ENCODE results near the gene CSPG4.
"Not testable (repeated sequence)": the region's sequence is repeated elsewhere in the genome, so short reads cannot be mapped to it uniquely, and the experiment has no call there.

Gene CSPG4

DNA sequence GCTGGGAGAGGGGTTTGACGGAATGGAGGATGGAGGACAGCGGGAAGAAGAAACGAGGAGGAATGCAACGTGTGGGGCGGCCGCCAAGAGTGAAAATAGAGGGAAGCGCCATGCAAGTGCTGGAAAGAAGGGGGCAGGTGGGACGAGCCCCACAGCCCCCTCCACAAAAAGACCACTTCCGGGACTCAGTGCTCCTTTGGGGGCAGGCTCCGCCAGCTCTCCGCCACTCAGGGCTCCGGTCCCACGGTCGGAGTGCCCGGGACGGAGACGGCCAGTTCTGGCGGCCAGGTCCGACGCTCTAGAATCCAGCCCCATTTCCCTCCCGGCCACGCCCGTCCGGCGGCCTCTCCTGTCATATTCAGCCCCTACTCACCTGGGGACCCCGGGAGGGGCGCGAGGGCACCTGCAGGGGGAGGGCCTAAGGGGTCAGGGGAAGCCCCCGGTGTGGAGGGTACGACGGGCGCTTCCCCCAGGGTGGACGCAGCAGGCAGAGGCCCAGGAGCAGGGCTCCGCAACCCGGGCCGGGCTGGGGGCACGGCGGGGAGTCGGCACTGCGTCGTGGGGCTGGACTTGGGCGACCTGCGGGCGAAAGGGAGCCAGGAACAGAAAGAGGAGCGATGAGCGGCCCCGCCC lies 25.5 kb upstream of the CSPG4 start:
- no peak for DNase-seq

DNA sequence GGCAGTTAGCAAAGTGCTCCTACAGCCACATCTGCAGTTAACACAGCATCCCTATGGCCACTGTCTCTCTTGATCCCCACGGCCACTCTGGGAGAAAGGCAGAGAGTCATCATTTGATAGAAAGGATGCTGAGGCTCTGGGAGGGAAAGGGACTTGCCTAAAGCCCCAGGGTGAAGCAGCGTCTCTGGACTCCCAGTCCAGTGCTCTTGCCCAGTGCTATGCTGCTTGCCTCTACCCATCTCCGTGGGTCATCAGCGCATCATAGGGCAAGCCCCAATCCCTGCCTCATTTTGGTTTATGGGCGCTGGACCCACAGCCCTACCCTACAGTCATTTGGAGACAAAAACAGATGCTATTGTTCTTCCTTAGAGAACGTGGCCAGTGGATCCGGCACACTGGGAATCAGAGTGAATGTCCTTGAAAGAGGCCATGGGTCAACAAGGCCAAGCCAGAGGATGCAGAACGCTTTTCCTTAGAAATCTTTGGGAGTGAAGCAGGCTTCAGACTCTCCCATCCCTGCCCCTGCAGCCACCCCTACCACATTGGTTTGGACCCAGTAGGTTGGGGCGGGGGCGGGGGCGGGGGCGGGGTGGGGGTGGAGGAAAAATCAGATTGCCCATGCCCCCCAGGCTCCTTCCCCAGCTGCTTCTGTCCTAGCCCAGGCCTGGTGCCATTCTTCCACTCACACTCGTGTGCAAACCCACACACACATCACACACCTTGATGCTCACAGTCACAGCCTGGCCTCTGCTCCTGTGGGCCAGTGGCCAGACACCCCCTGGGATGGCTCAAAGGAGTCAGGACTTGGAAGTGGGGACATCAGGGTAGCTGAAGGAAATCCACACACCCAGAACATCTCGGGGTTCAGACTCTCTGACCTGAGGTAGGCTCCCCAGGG lies 24.7 kb upstream of the CSPG4 start:
- DNase-seq: not testable (repeated sequence)

DNA sequence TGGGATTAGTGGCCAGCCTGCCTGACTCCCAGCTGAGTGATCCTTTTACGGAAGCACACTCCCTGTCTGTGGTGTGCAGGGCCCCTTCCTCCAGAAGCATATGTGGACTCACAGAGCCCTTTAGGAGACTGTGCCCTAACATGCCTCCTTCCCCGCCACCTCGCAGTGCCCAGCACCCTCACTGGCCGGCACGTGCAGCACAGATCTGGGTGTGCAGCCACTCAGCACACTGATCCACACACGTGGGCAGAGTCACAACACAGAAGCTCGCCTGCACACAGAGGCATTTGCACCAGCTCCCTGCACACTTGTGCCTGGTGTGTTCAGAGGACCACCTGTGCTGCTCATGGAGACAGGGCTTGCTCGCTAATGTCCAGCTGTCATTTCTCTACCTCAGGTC lies 23.6 kb upstream of the CSPG4 start:
- DNase-seq: no peak

DNA sequence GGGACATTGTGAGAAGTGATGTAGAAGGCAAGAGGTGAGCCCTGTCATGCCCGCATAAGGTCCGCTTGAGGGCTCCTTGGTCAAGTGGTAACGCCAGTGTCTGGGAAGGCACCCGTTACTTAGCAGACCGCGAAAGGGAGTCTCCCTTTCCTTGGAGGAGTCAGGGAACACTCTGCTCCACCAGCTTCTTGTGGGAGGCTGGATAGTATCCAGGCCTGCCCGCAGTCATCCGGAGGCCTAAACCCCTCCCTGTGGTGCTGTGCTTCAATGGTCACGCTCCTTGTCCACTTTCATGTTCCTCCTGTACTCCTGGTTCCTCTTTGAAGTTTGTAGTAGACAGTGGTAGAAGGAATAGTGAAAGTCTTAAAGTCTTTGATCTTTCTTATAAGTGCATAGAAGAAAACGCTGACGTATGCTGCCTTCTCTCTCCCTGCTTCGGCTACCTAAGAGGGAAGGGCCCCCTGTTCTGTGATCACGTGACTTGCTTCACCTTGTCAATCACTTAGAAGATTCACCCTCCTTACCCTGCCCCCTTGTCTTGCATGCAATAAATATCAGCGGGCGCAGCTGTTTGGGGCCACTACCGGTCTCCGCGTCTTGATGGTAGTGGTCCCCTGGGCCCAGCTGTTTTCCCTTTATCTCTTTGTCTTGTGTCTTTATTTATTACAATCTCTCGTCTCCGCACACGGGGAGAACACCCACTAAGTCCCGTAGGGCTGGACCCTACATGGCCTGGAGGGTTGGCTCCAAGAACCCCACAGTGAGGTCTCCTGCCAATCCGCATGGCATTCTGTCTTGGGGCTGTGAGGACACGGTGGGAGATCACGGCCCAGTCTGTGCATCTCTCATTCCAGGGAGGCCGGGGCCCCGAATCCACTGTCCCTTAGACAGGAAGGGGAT lies 22.5 kb upstream of the CSPG4 start:
- not testable (repeated sequence) for DNase-seq

DNA sequence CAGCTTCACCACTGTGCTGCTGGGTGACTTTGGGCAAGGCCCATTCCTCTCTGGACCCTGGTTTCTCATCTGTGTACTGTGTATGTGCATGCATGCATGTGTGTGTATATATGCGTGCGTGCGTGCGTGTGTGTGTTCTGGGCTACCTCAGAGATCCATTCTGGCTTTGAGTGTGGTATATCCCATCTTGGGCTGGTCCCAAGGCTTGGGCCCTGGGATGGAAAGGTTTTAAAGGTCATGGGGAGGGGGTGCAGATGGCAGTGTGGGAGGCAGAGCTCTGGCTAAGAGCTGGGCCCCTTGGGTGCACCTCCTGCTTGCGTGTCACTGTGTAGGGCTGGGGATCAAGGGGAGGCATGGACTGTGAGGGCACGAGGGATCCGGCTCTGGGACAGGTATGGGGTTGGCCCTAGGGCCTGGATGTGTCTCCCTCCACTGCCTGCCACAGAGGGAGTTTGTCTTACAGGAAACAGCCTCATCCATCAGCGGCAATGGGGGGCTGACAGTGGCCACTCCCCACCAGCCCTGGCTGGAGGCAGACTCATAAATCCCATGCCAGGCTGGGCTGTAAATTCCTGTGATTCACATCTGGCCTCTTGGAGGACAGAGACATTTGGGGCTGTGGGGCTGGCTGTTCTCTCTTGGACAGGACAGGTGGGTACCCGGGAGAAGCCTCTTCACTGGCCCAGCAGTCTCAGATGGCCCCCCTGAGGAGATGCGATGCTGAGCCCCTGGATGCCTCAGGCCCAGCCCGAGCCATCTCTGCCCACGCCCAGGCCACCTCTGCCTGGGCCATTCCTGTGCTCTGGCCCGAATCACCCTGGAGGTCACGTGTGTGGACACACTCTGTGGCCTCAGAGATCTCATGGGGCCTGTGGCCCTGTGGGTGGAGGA lies 21.4 kb upstream of the CSPG4 start:
- no peak for DNase-seq

DNA sequence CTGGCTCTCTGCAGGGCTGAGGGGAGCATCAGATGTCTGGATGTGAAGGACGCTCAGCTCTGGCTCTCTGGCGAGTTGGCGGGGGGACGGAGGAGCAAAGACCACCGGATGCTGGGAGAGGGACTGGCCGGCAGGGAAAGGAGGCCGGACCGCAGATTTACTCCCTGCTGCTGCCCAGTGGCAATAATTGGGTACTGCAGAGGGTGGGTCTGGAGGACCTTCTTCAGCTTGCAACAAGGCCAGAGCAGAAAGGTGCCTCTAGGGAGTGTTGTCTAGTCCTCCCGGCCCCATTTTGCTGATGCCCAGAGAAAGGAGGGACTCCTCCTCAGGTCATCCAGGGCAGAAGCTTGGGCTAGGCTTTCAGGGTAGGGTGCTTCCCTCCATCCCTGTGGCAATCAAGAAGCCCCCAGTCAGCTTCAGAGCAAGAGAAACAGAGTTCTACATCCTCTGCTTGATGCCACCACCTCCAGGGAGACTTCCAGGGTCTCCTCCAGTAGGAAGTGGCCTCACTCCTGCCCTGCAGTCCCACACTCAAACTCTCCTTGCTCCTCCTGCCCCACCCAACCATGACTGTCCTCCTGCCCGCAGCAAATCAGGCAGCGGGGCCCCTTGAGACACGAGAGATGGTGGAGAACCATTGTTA lies 20.3 kb upstream of the CSPG4 start:
- DNase-seq: peak; percentile 17

DNA sequence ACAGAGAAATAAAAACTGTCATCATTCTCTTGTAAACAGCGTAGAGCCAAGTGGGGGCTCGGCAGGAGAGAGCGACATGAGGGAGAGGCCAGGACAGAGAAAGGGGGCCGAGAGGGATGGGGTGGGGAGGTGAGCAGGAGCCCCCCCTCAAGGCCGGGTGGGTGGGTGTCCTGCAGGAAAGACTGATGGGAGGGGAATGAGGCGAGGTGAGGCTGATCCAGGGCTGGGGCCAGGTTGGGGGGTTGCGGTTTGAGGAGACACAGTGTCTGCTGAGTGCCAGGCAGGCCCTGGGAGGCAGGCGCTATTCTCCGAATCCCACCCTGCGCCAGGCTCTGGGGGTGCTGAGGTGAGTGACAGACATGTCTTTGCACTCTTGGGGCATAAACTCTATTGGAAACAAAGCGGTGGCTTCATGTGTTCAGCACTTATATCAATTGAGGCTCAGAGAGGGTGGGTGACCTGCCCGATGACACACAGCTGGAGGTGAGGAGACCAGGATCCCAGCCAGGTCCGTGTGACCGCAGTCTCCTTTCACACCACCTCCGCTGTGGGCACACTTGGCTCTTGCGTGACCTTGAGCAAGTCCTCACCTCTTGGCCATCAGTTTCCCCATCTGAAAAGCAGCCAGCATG lies 19.6 kb upstream of the CSPG4 start:
- DNase-seq: no peak

DNA sequence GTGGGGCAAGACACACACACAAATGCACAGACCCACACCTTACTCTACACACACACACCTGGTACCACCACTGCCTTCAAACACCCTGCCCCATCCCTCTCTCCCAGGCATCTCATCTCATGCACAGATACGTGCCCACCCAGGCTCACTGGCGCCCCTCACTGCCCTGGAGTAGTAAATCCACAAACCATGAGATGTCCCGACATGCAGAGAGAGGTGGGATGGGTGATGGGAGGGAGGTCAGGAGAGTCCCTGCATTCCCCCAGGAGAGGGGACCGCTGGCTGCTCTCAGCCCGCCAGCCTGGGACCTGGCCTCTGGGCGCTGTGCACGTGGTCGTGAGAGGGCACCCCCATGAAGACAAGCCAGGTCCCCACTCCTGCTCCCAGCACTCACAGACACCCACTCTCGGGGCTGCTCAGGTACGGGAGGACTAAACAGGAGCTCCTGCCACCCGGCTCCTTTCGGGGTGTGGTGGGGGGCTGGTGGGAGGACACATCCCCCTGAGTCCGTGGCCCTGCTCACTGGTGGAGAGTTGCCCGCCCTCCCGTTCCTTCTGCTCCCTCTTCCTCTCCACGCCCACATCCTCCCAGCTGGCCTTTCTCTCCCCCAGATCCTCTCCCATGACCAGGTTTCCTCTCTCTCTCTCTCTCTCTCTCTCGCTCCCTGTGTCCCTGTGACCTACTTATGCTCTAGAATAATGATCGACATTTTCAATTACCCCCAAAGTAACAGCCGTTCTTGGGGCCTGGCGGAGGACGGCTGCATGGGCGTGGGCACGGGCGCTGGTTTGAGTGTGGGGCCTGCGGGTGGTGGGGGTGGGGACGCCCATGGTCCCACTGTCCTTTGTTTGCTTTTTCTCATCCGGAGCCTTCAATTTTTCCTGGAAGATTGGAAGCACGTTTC lies 18.9 kb upstream of the CSPG4 start:
- no peak for DNase-seq

DNA sequence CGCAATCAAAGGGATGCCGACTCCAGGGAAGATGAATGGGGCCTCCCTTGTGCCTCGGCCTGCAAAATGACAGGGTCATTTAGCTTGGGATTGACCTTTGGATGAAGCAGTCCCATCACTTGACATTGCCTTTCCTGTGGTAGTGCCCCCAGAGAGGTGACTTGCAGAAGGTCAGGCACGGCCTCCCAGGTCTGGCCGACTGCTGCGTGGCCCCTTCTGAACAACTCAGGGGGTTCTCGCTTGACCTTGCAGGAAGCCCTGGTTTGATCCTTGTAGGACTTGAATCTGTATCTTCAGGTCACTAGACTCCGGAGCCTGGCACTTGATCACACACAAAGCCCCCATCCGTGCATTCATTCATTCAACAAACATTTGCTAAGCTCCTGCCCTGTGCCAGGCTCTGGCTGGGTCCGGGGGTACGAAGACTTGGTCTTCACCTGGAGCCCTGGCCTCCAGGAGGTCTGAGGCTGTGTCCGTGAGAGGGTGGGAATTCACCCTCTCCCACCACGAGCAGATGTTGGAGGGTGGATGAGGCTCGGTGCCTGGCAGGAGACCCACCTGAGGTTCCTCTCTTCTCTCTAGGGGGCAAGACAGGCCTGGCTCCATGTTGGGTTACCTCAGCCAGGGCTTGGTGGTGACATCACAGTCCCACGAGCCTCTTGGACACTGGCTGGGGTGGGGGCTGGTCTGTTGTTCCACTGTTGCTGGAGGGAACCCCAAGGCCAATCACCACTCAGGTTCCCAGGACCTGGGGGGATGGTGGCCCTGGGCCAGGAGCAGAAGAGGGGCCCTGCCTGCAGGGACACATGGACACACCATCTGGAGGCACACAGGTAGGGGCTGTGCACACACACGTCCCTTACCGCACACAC lies 18.0 kb upstream of the CSPG4 start:
- DNase-seq: not testable (repeated sequence)

DNA sequence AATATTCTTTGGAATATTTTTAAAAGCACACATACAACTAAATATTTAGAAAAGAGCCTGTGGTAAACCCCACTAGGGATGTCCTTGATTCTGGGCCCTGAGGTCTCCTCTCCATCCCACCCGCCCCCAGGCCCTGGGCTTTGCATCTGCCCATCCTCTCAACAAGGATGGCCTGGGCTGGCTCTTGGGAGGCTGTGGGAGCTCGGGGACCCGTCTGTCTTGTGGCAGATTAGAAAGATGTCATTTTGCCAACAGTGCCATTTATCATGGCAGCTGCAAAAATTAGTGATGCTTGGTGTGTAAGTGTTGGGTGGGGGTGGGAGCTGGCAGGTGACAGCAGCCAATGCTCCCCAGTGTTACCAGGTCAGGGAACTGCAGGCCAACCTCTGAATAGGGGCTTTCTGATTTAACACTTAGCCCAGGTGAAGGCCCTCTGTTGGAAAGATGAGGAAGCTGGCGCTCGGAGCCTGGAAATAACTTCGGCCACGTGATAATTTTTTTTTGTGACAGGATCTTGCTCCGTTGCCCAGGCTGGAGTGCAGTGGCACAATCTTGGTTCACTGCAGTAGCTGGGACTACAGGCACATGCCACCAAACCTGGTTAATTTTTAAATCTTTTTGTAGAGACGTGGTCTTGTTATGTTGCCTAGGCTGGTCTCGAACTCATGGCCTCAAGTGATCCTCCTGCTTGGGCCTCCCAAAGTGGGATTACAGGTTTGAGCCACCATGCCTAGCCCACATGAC lies 16.9 kb upstream of the CSPG4 start:
- DNase-seq: no peak

DNA sequence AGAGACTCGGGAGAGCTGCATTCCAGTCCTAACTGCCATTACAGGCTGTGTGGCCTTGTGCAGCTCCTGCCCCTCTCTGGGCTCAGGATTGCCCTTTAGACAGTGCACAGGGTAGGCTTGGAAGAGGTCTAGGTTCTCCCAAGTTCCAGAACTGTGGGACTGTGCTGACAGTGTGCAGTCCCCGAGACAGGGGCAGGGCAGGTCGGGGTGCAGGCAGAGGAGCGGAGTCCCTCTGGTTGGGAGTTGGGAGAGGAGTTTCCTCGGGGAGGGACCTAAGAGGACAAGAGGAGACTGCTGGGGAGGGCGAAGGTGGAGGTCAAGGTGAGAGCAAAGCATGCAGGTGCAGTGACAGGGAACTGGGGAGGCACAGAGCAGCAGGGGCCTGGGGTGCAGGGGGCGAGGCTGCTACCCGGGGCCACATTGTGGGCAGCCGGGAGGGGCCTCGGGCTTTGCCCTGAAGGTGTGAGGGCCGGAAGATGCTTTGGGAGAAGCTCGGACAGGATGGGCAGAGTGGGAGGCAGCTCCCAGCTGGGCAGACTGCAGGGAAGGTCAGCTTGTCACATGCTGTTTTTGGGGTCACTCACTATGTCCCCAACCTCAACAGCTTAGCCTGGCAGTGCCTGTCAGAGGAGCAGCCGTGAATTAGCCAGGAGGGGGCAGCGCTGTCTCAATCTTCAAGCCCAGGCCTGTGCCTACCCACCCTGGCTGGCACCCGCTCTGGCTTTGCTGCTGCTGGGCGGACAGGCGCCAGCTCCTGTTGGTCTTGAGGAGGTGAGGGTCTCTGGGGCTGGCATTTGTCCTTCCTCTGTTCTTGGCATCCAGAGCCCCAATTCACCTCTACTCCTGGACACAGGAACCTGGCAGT lies 15.4 kb upstream of the CSPG4 start:
- DNase-seq: peak; percentile 61

DNA sequence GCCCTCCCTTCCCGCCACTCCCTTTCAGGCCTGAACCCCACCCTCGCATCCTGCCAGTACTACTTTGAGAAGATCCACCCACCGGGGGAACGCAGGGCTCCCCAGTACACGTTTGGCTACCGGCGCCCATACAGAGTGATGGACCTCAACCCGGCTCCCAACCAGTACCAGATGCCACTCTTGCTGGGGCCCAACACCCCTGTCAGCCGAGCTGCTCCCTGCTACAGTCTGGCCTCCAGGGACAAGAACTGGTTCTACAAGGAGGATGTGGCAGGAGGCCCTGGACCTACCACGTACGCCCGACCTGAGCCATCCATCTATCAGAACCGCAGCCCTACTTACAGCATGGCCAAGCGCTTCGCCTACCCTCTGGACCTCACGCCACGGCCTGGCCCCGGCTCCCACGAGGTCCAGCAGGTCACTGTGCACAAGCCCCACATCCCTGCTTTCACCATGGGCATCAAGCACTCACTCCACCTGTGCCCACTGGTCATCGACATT lies 14.4 kb upstream of the CSPG4 start:
- DNase-seq: no peak

DNA sequence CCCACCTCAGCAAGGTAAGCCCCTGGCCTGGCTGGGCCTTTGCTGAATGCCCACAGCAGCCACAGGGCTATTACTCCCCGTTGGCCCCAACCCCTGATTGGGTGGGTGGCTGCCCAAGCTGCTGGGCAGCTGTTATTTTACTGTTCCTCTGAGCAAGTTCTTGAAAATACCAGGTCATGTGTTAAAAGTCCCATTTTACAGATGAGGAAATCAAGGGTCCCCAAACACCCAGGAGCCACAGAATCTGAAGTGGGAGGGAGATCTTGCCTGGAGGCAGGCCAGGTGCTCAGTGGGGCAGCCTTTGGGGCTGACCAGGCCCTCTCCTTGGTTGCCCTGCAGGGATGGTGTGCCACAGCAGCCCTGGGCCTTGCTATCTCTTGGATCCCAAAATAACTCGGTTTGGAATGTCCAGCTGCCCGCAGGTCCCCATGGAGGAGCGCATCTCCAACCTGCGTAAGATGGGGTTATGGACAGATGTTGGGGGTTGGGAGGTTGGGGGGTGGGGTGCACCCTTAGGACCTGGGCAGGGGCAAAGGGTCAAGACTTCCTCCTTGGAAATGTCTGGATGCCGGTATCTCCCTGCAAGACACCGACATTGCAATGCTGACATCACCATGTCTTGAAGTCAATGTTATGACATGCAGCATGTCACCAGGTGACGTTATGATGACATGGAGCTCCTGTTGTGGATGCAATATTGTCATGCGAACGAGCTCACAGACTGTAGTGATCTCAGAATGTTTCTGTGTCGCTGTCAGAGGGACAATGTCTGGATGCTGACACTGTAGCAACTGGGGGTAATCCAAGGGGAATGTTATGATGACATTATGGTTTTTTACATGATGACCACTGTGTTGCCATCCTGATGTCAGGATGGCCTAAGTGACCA lies 13.3 kb upstream of the CSPG4 start:
- DNase-seq: no peak

DNA sequence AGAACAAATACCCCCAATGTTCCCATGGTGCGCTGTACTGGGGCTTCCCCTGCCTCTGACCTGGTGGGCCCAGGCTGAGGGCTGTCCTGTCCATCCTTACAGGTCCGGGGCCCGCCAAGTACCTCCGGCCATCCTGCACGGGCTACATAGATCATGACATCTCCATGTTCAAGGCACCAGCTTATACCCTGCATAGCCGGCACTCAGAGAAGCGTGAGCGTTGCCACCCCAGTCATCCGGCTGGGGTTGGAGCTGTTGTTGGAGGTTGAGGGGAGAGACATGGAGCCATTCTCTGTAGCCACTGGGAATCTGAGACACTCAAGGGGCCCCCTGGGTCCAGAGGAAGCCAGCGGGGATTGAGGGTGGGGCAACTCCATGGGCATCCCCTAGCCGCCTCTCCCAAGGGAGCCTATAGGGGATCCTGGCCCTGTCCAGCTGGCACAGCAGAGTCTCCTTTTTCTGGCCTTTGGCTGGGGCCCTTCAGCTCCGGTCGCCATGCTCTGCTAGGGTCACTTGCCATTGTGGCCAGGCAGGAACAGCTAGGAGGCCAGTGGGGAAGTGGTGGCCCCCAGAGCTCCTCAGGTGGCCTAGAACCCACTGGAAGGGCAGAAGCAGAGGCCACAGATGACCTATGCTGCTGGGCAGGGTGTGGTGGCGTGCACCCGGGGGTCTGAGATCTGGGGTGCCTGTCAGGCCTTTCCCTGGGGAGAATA lies 12.5 kb upstream of the CSPG4 start:
- DNase-seq: no peak
